PC-3 (cell line): ENCODE measurements around the gene C1QTNF5. TPM values are rescaled to one million over a fixed set of nuclear protein-coding genes. Genes with fewer than 3 reads are reported as not detected.

Experiments
- ATAC-seq: fragments of 200-7000 bp; cut with Tn5 transposase; 2 replicates; pipeline ENCODE4 v1.9.1; 2020; ENCODE audit warnings: mild to moderate bottlenecking, moderate library complexity
- BruUV-seq: library from RNA; stranded (reverse); fragments of 400-500 nt; replicated peaks from 2 replicates; lab custom pipeline; 2021; lab: Mats Ljungman, UMichigan
- CTCF ChIA-PET: fragments of 300-600 bp; sonication (Branson Sonifier 250); formaldehyde crosslinking; loops from one replicate; lab custom pipeline; 2022; ENCODE audit warnings: antibody characterized with exemption; lab: Charles Lee
- POLR2A ChIA-PET: fragments of 300-600 bp; sonication (Branson Sonifier 250); formaldehyde crosslinking; loops from one replicate; lab custom pipeline; 2022; ENCODE audit warnings: antibody characterized with exemption; ENCODE audit not compliant: unreplicated experiment; lab: Charles Lee
- DNase-seq: peaks from one replicate; pipeline ENCODE4 v3.0.0-alpha.2; 2015
- H2AFZ ChIP-seq: fragments of 300-600 bp; sonication (generic); 2 replicates; pipeline ENCODE4 v1.6.0; 2016; ENCODE audit warnings: antibody characterized with exemption, low read length
- H3F3A ChIP-seq: fragments of 300-600 bp; sonication (generic); one replicate; pipeline ENCODE4 v1.6.0; 2017; ENCODE audit warnings: antibody characterized with exemption, low read length, control low read depth, mild to moderate bottlenecking; ENCODE audit not compliant: unreplicated experiment
- H3K27ac ChIP-seq: fragments of 300-600 bp; sonication (generic); 2 replicates; pipeline ENCODE4 v1.5.1; 2016; ENCODE audit warnings: mild to moderate bottlenecking, low read length
- H3K27me3 ChIP-seq: fragments of 300-600 bp; sonication (generic); 2 replicates; pipeline ENCODE4 v1.6.1; 2016; ENCODE audit warnings: low read length, mixed read lengths
- H3K36me3 ChIP-seq: fragments of 300-600 bp; sonication (generic); 2 replicates; pipeline ENCODE4 v1.6.1; 2016; ENCODE audit warnings: low read depth, mixed run types, low read length, mixed read lengths
- H3K4me1 ChIP-seq: fragments of 300-600 bp; sonication (generic); 2 replicates; pipeline ENCODE4 v1.5.1; 2016; ENCODE audit warnings: low read length; ENCODE audit not compliant: insufficient read depth
- H3K4me2 ChIP-seq: fragments of 300-600 bp; sonication (generic); 2 replicates; pipeline ENCODE4 v1.6.0; 2016; ENCODE audit warnings: low read length
- H3K4me3 ChIP-seq: fragments of 300-600 bp; sonication (generic); 2 replicates; pipeline ENCODE4 v1.5.1; 2016; ENCODE audit warnings: mild to moderate bottlenecking, low read length, mixed read lengths
- H3K79me2 ChIP-seq: fragments of 300-600 bp; sonication (generic); 2 replicates; pipeline ENCODE4 v1.6.1; 2017; ENCODE audit warnings: low read length, mixed read lengths
- H3K9ac ChIP-seq: fragments of 300-600 bp; sonication (generic); 2 replicates; pipeline ENCODE4 v1.6.0; 2016; ENCODE audit warnings: mild to moderate bottlenecking, low read length
- H3K9me2 ChIP-seq: fragments of 300-600 bp; sonication (generic); replicated peaks from 2 replicates; pipeline ENCODE4 v1.6.1; 2016; ENCODE audit warnings: mixed run types, low read length, mixed read lengths
- H3K9me3 ChIP-seq: fragments of 300-600 bp; sonication (generic); 2 replicates; pipeline ENCODE4 v1.6.1; 2016; ENCODE audit warnings: low read length, mixed read lengths
- H4K20me1 ChIP-seq: fragments of 300-600 bp; sonication (generic); 2 replicates; pipeline ENCODE4 v1.6.1; 2016; ENCODE audit warnings: low read length, mixed read lengths
- CTCF ChIP-seq: fragments of 300-600 bp; sonication (generic); conservative IDR thresholded peaks from 2 replicates; pipeline ENCODE4 v1.5.1; 2017; ENCODE audit warnings: antibody characterized with exemption, low read depth, mild to moderate bottlenecking, low read length
- EZH2 ChIP-seq: fragments of 300-600 bp; sonication (generic); IDR thresholded peaks from one replicate; pipeline ENCODE4 v1.6.1; 2017; ENCODE audit warnings: antibody characterized with exemption, mild to moderate bottlenecking, low read length; ENCODE audit not compliant: unreplicated experiment
- EZH2phosphoT487 ChIP-seq: fragments of 300-600 bp; sonication (generic); IDR thresholded peaks from 2 replicates; pipeline ENCODE4 v1.6.1; 2018; ENCODE audit warnings: mild to moderate bottlenecking, antibody characterized with exemption, low read length, borderline replicate concordance
- intact Hi-C: fragments of 100-400 bp; cut with micrococcal nuclease; formaldehyde crosslinking; loops from 2 replicates; pipeline ENCODE4 v1.9.0; 2023
- total RNA-seq: library from RNA; depleted of rRNA; stranded (reverse); fragments of >200 nt; gene quantifications from 2 replicates; pipeline ENCODE4 v1.2.3, GENCODE V29; 2014

Gene C1QTNF5
- total RNA-seq, 1 experiment from 2014 or later, result 2.0 TPM

- no peaks in the 10 kb centered on the region for H3K9me2 ChIP-seq
- H3K9ac ChIP-seq, result no peak overlapping the region
- no peaks in the 10 kb centered on the region for H3F3A ChIP-seq
- H3K27me3 ChIP-seq, result no peaks in the 10 kb centered on the region
- BruUV-seq, result no TSS peak
- H3K4me2 ChIP-seq, result peak overlapping the region; percentile 96
- no peaks in the 10 kb centered on the region for H3K9me3 ChIP-seq
- no peak overlapping the region for H3K27ac ChIP-seq
- H2AFZ ChIP-seq, result no peak overlapping the region
- no peaks in the 10 kb centered on the region for H3K36me3 ChIP-seq
- H3K4me3 ChIP-seq, result peak overlapping the region; percentile 1; the same call in 1 of the 2 replicates
- intact Hi-C loops, result loop anchor here (1.0 kb wide), 1 partner anchor 36 kb away; no protein-coding TSS in a partner anchor
- ChIA-PET POLR2A (interaction anchor here (0.6 to 1.0 kb wide), 5 partner anchors 14 to 240 kb away, joined by 3 to 18 read pairs (median 4); partner anchors contain the start of gene USP2), CTCF (interaction anchor here (0.6 to 1.6 kb wide), 23 partner anchors 9 to 1091 kb away, joined by 3 to 29 read pairs (median 4); partner anchors contain the start of genes CBL, DPAGT1 and USP2)
- peaks cover 30% of the 10 kb centered on the region for H3K79me2 ChIP-seq
- DNase-seq, result peak; percentile 91
- TF ChIP-seq CTCF, result peak; percentile 95
- TF ChIP-seq EZH2phosphoT487, result no peak
- H3K4me1 ChIP-seq, result peaks cover 42% of the 10 kb centered on the region
- peak; percentile 44 for ATAC-seq
- 0 out of 2 replicates have a peak, but pooled peaks cover 5% of the 10 kb centered on the region for H4K20me1 ChIP-seq
Measured at GRCh38 chr11:119338318-119338890, 2.3 kb downstream of the C1QTNF5 start.

GRCh38 chr11:119337581-119338317 lies 2.9 kb downstream of the C1QTNF5 start:
- Histone ChIP-seq H3K79me2 (peaks cover 30% of the 10 kb centered on the region), H4K20me1 (0 out of 2 replicates have a peak, but pooled peaks cover 5% of the 10 kb centered on the region), H3K4me2 (peak overlapping the region; percentile 96), H3K27ac (no peak overlapping the region), H3K4me3 (peak overlapping the region; percentile 1; the same call in 1 of the 2 replicates), H3K9ac (no peak overlapping the region), H3K9me2 (no peaks in the 10 kb centered on the region), H3K9me3 (no peaks in the 10 kb centered on the region), H3K4me1 (peaks cover 42% of the 10 kb centered on the region), H3K36me3 (no peaks in the 10 kb centered on the region), H2AFZ (no peak overlapping the region), H3K27me3 (no peaks in the 10 kb centered on the region), H3F3A (no peaks in the 10 kb centered on the region)
- ChIA-PET POLR2A (interaction anchor here (0.5 to 1.0 kb wide), 5 partner anchors 13 to 300 kb away, joined by 3 to 18 read pairs (median 4); partner anchors contain the start of gene USP2), CTCF (interaction anchor here (0.5 to 1.6 kb wide), 23 partner anchors 10 to 971 kb away, joined by 3 to 29 read pairs (median 6); partner anchors contain the start of genes CBL, DPAGT1 and USP2)
- no TSS peak for BruUV-seq
- TF ChIP-seq CTCF (no peak), EZH2phosphoT487 (no peak), EZH2 (no peak)
- peak; percentile 3 for ATAC-seq
- intact Hi-C loops, result loop anchor here (1.0 kb wide), 1 partner anchor 37 kb away; no protein-coding TSS in a partner anchor
- no peak for DNase-seq
